ENCODE results near the gene CCDC12.

GRCh38 chr3:46930166-46930944 lies 46.2 kb downstream of the CCDC12 start:
- no peak for TF ChIP-seq CTCF (IDR thresholded peaks at IDR 0.05)
- TF ChIP-seq EZH2phosphoT487 (IDR thresholded peaks at IDR 0.05), result no peak
- no peak for TF ChIP-seq EZH2 (IDR thresholded peaks at IDR 0.05)
